AG09309 (cell line): ENCODE results near the gene RIPOR2.

Source experiments
- DNase-seq: peaks from one replicate; pipeline ENCODE4 v3.0.0-alpha.2; 2010; ENCODE audit warnings: low read depth
- H3K4me3 ChIP-seq: 2 replicates; pipeline ENCODE4 v1.5.1; 2011; ENCODE audit warnings: mild to moderate bottlenecking, low read depth, low read length, moderate library complexity; ENCODE audit not compliant: control insufficient read depth
- TF ChIP-seq, protein P1 (sequence below): IDR thresholded peaks from 2 replicates; pipeline ENCODE4 v1.5.1; 2011; ENCODE audit warnings: mild to moderate bottlenecking, low read depth, low read length, inconsistent platforms; ENCODE audit not compliant: insufficient read depth, control insufficient read depth; ENCODE audit errors: missing control alignments

Gene RIPOR2

DNA sequence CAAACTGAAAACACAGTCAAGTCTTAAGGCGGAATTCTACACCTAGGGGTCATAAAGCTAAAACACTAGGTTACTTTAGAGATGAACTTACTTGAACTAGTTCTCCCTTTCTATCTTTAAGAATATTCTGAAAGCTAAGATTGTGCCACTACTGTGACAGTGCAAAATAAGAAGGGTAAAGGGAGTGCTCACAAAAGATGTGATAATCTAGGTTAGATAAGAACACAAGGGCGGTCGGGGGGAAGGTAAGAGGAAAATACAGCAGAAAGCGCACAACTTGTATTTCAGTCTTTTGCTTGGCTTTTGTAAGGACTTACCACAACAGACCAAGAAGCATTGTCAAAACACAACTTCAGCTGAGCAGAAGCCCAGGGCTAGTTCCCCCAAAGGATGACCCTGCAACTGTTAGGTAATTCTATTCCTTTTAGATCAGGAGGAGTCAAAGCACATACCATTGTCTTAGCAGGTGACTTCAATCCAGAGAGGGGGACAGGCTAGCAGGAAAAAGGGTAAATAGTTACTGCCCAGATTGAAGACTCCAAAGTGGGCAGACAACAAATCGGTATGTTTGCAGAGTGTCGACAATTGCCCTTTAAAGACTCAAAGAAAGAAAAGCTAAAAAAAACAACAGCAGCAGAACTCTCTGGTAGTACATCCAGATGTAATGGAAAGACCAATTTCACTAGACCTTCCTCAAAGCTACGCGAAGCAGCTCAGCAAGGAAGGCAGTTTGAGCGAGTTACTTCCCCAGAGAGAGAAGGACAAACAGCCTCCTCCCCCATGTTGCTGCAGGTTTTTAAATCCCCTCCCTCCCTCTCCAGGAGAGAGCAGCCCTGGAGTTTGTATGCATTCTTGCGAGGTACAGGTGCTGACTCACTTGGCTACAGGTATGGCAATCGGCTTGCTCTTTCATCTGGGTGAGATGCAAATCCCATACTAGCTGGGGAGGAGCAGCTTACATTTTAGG, 59.0 kb downstream of the RIPOR2 start:
- DNase-seq = no peak
- no peak overlapping the region for H3K4me3 ChIP-seq

DNA sequence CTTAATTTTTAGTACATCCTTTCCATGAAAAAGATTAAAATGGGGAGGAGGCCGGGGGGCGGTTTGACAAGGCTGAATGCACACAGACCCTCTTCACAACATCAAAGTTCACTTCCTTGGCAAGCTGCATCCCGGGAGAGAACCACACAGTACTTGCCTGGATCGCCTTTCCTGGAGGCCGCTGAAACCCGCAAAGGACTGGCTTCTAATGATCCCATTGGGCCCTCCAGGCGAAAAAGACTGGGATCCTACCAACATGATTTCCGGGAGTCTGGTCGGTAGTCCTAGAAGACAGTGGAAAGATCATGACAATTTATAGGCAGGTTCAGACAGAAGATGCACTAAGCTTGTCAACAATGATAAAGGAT, 60.2 kb downstream of the RIPOR2 start:
- H3K4me3 ChIP-seq = no peak overlapping the region
- no peak for DNase-seq
- TF ChIP-seq, protein P1, sequence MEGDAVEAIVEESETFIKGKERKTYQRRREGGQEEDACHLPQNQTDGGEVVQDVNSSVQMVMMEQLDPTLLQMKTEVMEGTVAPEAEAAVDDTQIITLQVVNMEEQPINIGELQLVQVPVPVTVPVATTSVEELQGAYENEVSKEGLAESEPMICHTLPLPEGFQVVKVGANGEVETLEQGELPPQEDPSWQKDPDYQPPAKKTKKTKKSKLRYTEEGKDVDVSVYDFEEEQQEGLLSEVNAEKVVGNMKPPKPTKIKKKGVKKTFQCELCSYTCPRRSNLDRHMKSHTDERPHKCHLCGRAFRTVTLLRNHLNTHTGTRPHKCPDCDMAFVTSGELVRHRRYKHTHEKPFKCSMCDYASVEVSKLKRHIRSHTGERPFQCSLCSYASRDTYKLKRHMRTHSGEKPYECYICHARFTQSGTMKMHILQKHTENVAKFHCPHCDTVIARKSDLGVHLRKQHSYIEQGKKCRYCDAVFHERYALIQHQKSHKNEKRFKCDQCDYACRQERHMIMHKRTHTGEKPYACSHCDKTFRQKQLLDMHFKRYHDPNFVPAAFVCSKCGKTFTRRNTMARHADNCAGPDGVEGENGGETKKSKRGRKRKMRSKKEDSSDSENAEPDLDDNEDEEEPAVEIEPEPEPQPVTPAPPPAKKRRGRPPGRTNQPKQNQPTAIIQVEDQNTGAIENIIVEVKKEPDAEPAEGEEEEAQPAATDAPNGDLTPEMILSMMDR = no peak

More for the DNA sequence above, 59.0 kb downstream of the RIPOR2 start:
- TF ChIP-seq, protein P1 = no peak

DNA sequence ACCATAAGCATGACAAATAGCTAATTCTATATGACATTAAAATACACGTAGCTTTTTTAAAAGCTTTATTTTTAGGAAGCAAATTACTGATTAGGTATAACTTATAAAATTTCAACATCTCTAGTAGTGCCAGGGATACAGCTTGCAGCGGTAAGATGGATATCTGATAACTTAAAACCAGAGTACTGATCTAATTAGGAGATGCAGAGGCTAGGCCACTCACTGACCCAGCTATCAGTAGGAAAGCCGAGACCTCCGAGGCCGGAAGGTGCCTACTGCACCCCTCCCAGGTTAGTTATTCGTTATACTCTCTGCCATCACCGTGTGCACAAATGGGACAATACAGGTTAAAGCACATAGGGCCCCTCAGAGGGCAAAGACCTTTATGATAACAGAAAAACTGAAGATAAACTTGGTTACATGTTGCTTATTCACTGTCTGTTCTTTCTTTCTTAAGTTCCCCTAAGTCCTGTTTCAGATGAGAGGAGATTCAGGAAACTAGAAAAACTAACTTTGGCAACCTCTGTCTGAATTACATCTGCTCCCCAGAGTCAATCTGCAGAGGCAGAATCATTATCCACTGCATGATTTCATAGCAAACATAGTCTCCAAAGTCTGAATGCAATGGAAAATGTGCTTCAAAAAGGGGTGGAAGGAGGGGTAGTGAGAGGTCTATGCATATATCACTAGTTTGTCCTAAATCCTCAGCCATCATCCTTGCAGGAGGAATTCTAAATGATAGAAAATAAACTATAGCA, 60.8 kb downstream of the RIPOR2 start:
- DNase-seq = no peak
- TF ChIP-seq, protein P1 = no peak
- H3K4me3 ChIP-seq = no peak overlapping the region

DNA sequence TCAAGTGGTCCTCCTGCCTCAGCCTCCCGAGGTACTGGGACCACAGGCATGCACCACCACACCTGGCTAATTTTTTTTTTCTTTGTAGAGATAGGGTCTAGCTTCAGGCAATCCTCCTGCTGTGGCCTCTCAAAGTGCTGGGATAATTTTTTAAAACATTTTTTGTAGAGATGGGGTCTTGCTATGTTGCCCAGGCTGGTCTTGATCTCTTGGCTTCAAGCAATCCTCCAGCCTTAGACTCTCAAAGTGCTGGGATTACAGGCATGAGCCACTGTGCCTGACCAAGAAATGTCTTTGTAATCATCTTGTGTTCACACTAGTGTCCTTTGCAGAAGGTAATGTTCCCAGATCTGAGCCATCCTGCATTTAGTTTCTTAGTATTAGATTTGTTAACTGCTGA, 61.6 kb downstream of the RIPOR2 start:
- H3K4me3 ChIP-seq = no peak overlapping the region
- TF ChIP-seq, protein P1 = no peak
- DNase-seq = no peak

DNA sequence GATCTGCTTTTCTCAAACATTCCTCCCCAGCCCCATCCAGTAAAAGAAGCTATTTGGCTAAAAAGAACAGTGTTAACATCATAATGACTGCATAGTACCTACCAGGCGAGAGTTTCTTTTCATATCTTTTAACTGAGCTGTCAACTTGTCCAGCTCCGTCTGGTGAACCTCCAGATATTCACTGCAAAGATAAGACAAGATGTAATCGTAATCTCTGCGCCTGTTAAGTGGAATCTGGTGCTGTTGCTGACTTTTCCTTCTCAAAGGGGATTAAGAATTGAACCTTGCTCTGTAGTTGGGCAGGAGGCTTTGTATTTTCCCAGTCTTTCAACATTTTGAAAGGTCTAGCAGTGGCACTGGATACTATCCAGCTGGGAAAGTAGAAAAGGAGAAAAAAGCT, 63.0 kb downstream of the RIPOR2 start:
- DNase-seq = no peak

DNA sequence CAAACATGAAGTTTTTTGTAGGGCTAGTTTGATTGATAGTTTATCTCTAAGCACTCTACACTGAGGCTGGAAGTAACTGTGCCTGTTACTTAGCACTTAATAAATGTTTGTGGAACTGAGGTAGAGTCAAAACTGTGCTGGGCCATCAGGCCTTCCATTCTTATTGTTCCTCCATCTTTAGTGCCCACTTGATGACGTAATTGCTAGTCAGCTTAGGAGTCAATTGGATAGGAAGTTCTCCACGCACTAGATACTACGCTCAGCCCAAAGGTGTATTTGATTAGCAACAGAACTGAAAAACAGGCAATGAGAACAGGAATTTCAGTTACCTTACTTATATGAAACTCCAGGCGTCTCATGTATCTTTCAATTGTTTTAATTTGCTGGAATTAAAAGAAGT, 67.0 kb downstream of the RIPOR2 start:
- TF ChIP-seq, protein P1 = no peak
- H3K4me3 ChIP-seq = no peak overlapping the region
- no peak for DNase-seq

More for the DNA sequence above, 63.0 kb downstream of the RIPOR2 start:
- no peak overlapping the region for H3K4me3 ChIP-seq
- TF ChIP-seq, protein P1 = no peak
